HepG2 (cell line): ENCODE data around the gene LANCL1. TPM values are rescaled to one million over a fixed set of nuclear protein-coding genes. Genes with fewer than 3 reads are reported as not detected.

ENCODE experiments used
- ATM ChIP-seq: fragments of 450-650 bp; IDR thresholded peaks from 2 replicates; pipeline ENCODE4 v1.7.1; 2017; ENCODE audit warnings: mild to moderate bottlenecking, borderline replicate concordance
- CHCHD3 ChIP-seq: sonication (generic); formaldehyde crosslinking; IDR thresholded peaks from 2 replicates; pipeline ENCODE4 v1.8.0; 2022; ENCODE audit warnings: mild to moderate bottlenecking, missing genetic modification reagents, moderate library complexity
- EED ChIP-seq: sonication (generic); formaldehyde crosslinking; IDR thresholded peaks from 2 replicates; pipeline ENCODE4 v1.5.0; 2020; ENCODE audit warnings: mild to moderate bottlenecking, missing genetic modification reagents
- HBP1 ChIP-seq: IDR thresholded peaks from 2 replicates; pipeline ENCODE4 v1.6.1; 2016; ENCODE audit warnings: low read depth, control low read depth
- HMGA1 ChIP-seq: sonication (generic); formaldehyde crosslinking; conservative IDR thresholded peaks from 2 replicates; pipeline ENCODE4 v1.4.0; 2020; ENCODE audit warnings: missing genetic modification reagents
- HOXD1 ChIP-seq: sonication (generic); formaldehyde crosslinking; IDR thresholded peaks from 2 replicates; pipeline ENCODE4 v1.5.0; 2020; ENCODE audit warnings: missing genetic modification reagents
- TEAD2 ChIP-seq: sonication (generic); formaldehyde crosslinking; IDR thresholded peaks from 2 replicates; pipeline ENCODE4 v1.9.0; 2021; ENCODE audit warnings: missing genetic modification reagents
- ZBTB37 ChIP-seq: sonication (generic); formaldehyde crosslinking; IDR thresholded peaks from 2 replicates; pipeline ENCODE4 v1.4.0; 2020; ENCODE audit warnings: mild to moderate bottlenecking, missing genetic modification reagents
- ZFP1 ChIP-seq: IDR thresholded peaks from 2 replicates; pipeline ENCODE4 v1.6.1; 2016
- ZNF354B ChIP-seq: sonication (generic); formaldehyde crosslinking; IDR thresholded peaks from 2 replicates; pipeline ENCODE4 v1.8.0; 2022; ENCODE audit warnings: mild to moderate bottlenecking, missing genetic modification reagents
- ZNF567 ChIP-seq: sonication (generic); formaldehyde crosslinking; IDR thresholded peaks from 2 replicates; pipeline ENCODE4 v1.8.1; 2023; ENCODE audit warnings: mild to moderate bottlenecking, missing genetic modification reagents, borderline replicate concordance
- ZNF570 ChIP-seq: sonication (generic); formaldehyde crosslinking; IDR thresholded peaks from 2 replicates; pipeline ENCODE4 v1.4.0; 2020; ENCODE audit warnings: mild to moderate bottlenecking, missing genetic modification reagents, borderline replicate concordance
- ZSCAN31 ChIP-seq: sonication (generic); formaldehyde crosslinking; IDR thresholded peaks from 2 replicates; pipeline ENCODE4 v1.5.0; 2020; ENCODE audit warnings: low read depth, mild to moderate bottlenecking, missing genetic modification reagents
- polyA plus RNA-seq, 8 experiments: library from polyadenylated mRNA; depleted of rRNA in 3 of 8; stranded (reverse) in 7 of 8; unstranded in 1 of 8; fragments of >200 nt; fragmentation: Illumina TruSeq in 4 of 8; extraction: Trizol in 4 of 8; gene quantifications; 2 replicates each; pipeline versions ENCODE4 v1.2.1 to v1.2.3, GENCODE V29; 2011 to 2016; ENCODE audit warnings: low read depth in 4 of 8, missing spikeins in 1 of 8, mixed read lengths in 1 of 8; ENCODE audit not compliant: insufficient read depth in 1 of 8
- total RNA-seq, 5 experiments: library from RNA; depleted of rRNA; stranded (reverse); fragments of >200 nt; fragmentation: Illumina TruSeq; extraction: Trizol; gene quantifications; 2 replicates each; pipeline ENCODE4 v1.2.3, GENCODE V29; 2016; ENCODE audit warnings: low read depth in 1 of 5
- TF ChIP-seq, protein P1 (sequence below): IDR thresholded peaks from 2 replicates; pipeline ENCODE4 v1.6.1; 2016; ENCODE audit warnings: control low read depth
- TF ChIP-seq, protein P2 (sequence below): sonication (generic); formaldehyde crosslinking; IDR thresholded peaks from 2 replicates; pipeline ENCODE4 v1.8.1; 2023; ENCODE audit warnings: mild to moderate bottlenecking, missing genetic modification reagents
- TF ChIP-seq, protein P3 (sequence below): sonication (generic); formaldehyde crosslinking; IDR thresholded peaks from 2 replicates; pipeline ENCODE4 v1.4.0; 2020; ENCODE audit warnings: missing genetic modification reagents
- TF ChIP-seq, protein P4 (sequence below), 2 experiments: sonication (generic) in 1 of 2; formaldehyde crosslinking in 1 of 2; IDR thresholded peaks; 2 replicates each; pipeline versions ENCODE4 v1.5.1 to v1.6.1; 2011 to 2020; ENCODE audit warnings: borderline replicate concordance in 1 of 2, low read depth in 1 of 2, low read length in 1 of 2, mild to moderate bottlenecking in 1 of 2, missing genetic modification reagents in 1 of 2, moderate library complexity in 1 of 2
- TF ChIP-seq, protein P5 (sequence below): sonication (generic); formaldehyde crosslinking; conservative IDR thresholded peaks from 2 replicates; pipeline ENCODE4 v1.5.0; 2020; ENCODE audit warnings: missing genetic modification reagents

The LANCL1 gene
- total and polyA plus RNA-seq, 2 of the 13 experiments (the other 11 are each of a cell fraction or from before 2014, with no cell fraction given), result 53.5 to 67.7 TPM

DNA sequence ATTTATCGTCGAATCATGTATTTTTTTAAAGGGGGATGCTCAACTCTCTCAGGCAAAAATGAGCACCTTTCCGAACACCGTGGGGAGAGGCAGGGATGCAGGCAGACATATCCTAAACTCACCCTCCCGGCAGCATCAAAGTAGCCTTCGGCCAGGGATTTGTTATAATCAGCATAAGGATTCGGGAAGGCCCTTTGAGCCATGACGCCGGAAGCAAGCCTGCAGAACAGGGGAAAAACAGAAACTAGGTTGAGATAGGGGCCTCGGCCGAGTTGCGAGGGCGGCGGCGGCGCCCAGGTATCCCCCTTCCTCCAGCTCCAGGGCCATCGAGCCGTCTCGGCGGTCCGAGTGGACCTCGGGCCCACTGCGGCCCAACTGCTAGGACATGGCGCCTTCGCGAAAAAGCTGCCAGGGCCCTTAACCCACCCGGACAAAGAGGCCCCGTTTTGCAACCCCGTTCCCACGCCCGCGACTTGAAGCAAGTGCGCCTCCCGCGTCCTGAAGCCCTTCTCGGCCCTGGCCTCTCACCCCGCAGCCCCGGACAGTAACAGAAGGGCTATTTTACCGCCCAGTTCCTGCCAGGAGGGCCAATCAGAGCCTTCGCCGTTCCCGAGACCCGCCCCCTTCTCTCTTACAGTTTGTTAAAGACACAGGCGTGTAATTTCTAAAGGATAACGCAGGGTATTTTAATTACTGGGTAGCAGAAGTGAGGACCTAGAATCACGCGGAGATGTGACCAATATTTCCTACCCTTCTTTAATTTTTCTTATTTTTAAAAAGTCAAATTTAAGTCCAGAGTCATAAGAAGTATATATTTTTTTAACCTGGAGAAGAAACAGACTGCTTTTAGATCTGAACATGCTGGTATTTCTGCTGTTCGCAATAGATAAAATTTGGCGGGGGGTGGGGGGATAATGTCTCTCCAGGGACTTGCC lies at the start of gene LANCL1 (continued):
- TF ChIP-seq, protein P1, sequence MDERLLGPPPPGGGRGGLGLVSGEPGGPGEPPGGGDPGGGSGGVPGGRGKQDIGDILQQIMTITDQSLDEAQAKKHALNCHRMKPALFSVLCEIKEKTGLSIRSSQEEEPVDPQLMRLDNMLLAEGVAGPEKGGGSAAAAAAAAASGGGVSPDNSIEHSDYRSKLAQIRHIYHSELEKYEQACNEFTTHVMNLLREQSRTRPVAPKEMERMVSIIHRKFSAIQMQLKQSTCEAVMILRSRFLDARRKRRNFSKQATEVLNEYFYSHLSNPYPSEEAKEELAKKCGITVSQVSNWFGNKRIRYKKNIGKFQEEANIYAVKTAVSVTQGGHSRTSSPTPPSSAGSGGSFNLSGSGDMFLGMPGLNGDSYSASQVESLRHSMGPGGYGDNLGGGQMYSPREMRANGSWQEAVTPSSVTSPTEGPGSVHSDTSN, result no peak
- TF ChIP-seq CHCHD3 (CRISPR knock-in tag) (no peak), ZNF567 (CRISPR knock-in tag) (no peak), ZFP1 (CRISPR knock-in tag) (0 out of 2 replicates have a peak, but pooled peaks have one; percentile 28), ZNF354B (CRISPR knock-in tag) (no peak), HMGA1 (CRISPR knock-in tag) (no peak), EED (CRISPR knock-in tag) (peak; percentile 79; the same call in 1 of the 2 replicates), ZNF570 (CRISPR knock-in tag) (0 out of 2 replicates have a peak, but pooled peaks have one; percentile 62), ZBTB37 (CRISPR knock-in tag) (no peak), TEAD2 (no peak), HBP1 (peak; percentile 86), ZSCAN31 (CRISPR knock-in tag) (peak; percentile 90), ATM (no peak), HOXD1 (CRISPR knock-in tag) (no peak)
- TF ChIP-seq, protein P2, sequence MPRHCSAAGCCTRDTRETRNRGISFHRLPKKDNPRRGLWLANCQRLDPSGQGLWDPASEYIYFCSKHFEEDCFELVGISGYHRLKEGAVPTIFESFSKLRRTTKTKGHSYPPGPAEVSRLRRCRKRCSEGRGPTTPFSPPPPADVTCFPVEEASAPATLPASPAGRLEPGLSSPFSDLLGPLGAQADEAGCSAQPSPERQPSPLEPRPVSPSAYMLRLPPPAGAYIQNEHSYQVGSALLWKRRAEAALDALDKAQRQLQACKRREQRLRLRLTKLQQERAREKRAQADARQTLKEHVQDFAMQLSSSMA (CRISPR knock-in tag), result peak; percentile 88
- TF ChIP-seq, protein P3, sequence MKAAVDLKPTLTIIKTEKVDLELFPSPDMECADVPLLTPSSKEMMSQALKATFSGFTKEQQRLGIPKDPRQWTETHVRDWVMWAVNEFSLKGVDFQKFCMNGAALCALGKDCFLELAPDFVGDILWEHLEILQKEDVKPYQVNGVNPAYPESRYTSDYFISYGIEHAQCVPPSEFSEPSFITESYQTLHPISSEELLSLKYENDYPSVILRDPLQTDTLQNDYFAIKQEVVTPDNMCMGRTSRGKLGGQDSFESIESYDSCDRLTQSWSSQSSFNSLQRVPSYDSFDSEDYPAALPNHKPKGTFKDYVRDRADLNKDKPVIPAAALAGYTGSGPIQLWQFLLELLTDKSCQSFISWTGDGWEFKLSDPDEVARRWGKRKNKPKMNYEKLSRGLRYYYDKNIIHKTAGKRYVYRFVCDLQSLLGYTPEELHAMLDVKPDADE (CRISPR knock-in tag), result no peak
- TF ChIP-seq, protein P4, sequence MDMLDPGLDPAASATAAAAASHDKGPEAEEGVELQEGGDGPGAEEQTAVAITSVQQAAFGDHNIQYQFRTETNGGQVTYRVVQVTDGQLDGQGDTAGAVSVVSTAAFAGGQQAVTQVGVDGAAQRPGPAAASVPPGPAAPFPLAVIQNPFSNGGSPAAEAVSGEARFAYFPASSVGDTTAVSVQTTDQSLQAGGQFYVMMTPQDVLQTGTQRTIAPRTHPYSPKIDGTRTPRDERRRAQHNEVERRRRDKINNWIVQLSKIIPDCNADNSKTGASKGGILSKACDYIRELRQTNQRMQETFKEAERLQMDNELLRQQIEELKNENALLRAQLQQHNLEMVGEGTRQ (IDR thresholded peaks at IDR 0.05; ENCODE audit: low read depth, low read length), result no peak
- TF ChIP-seq, protein P4 (CRISPR knock-in tag; IDR thresholded peaks at IDR 0.05; ENCODE audit: borderline replicate concordance), result no peak
- TF ChIP-seq, protein P5, sequence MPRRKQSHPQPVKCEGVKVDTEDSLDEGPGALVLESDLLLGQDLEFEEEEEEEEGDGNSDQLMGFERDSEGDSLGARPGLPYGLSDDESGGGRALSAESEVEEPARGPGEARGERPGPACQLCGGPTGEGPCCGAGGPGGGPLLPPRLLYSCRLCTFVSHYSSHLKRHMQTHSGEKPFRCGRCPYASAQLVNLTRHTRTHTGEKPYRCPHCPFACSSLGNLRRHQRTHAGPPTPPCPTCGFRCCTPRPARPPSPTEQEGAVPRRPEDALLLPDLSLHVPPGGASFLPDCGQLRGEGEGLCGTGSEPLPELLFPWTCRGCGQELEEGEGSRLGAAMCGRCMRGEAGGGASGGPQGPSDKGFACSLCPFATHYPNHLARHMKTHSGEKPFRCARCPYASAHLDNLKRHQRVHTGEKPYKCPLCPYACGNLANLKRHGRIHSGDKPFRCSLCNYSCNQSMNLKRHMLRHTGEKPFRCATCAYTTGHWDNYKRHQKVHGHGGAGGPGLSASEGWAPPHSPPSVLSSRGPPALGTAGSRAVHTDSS (CRISPR knock-in tag), result no peak
